Kidney epithelial cell (primary cell): Measurements from ENCODE around the gene SCG5. TPM values are rescaled to one million over a fixed set of nuclear protein-coding genes. Genes with fewer than 3 reads are reported as not detected.
"Not testable (repeated sequence)": the region's sequence is repeated elsewhere in the genome, so short reads cannot be mapped to it uniquely, and the experiment has no call there.

Source experiments
- DNase-seq: peaks from one replicate; pipeline ENCODE4 v3.0.0-alpha.2; 2010; ENCODE audit warnings: low read depth
- H3K27me3 ChIP-seq: 2 replicates; pipeline ENCODE4 v1.6.0; 2011; ENCODE audit warnings: low read length; ENCODE audit not compliant: control insufficient read depth, insufficient read depth
- H3K36me3 ChIP-seq: 2 replicates; pipeline ENCODE4 v1.5.1; 2011; ENCODE audit warnings: low read length; ENCODE audit not compliant: control insufficient read depth, insufficient read depth
- H3K4me3 ChIP-seq: 2 replicates; pipeline ENCODE4 v1.5.1; 2011; ENCODE audit warnings: low read depth, mild to moderate bottlenecking, control low read depth, low read length
- total RNA-seq: library from RNA; depleted of rRNA; stranded (reverse); fragments of >200 nt; gene quantifications from 2 replicates; pipeline ENCODE4 v1.2.3, GENCODE V29; 2015
- TF ChIP-seq, protein P1 (sequence below): IDR thresholded peaks from 2 replicates; pipeline ENCODE4 v1.5.1; 2011; ENCODE audit warnings: mild to moderate bottlenecking, moderate library complexity, low read length, control low read depth, inconsistent platforms; ENCODE audit not compliant: insufficient read depth, poor library complexity, severe bottlenecking

The SCG5 gene, protein sequence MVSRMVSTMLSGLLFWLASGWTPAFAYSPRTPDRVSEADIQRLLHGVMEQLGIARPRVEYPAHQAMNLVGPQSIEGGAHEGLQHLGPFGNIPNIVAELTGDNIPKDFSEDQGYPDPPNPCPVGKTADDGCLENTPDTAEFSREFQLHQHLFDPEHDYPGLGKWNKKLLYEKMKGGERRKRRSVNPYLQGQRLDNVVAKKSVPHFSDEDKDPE
- 42.5 and 59.1 TPM in 2 replicates for total RNA-seq

DNA sequence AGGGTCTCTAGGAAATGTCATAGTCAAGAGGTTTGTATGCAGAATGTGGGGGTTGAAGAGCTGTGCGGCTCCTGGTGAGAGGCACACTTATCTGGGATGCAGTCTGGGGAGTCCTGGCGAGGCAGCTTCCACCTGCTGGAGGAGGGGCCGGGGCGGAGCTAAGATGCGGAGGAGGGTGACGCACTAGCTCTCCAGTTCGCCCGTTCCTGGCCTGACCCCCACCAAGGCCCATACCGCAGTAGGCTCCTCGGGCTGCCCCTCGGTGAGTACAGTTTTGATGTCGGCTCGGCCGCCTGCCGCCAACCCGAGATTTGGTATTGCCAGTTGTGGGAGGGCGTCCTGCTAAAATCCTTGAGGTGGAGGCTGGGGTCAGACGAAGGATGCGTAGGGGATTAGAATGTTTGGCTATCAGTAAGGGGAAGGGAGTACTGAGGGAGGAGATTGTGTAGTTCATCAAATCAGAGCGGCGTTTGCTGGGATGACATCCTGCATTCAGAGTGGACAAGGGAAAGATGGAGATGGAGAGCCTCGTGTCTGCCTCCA, at the start of gene SCG5:
Gene SCG5 (plus strand): TSS at position 194 of the 543 bp plus-strand sequence. CDS start 1,883 bp downstream, outside the sequence.
- no peaks in the 10 kb centered on the region for H3K36me3 ChIP-seq
- no peak for DNase-seq
- no peaks in the 10 kb centered on the region for H3K27me3 ChIP-seq
- peak within 1 kb of the TSS; percentile 26 for H3K4me3 ChIP-seq
- TF ChIP-seq, protein P1, sequence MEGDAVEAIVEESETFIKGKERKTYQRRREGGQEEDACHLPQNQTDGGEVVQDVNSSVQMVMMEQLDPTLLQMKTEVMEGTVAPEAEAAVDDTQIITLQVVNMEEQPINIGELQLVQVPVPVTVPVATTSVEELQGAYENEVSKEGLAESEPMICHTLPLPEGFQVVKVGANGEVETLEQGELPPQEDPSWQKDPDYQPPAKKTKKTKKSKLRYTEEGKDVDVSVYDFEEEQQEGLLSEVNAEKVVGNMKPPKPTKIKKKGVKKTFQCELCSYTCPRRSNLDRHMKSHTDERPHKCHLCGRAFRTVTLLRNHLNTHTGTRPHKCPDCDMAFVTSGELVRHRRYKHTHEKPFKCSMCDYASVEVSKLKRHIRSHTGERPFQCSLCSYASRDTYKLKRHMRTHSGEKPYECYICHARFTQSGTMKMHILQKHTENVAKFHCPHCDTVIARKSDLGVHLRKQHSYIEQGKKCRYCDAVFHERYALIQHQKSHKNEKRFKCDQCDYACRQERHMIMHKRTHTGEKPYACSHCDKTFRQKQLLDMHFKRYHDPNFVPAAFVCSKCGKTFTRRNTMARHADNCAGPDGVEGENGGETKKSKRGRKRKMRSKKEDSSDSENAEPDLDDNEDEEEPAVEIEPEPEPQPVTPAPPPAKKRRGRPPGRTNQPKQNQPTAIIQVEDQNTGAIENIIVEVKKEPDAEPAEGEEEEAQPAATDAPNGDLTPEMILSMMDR: no peak

DNA sequence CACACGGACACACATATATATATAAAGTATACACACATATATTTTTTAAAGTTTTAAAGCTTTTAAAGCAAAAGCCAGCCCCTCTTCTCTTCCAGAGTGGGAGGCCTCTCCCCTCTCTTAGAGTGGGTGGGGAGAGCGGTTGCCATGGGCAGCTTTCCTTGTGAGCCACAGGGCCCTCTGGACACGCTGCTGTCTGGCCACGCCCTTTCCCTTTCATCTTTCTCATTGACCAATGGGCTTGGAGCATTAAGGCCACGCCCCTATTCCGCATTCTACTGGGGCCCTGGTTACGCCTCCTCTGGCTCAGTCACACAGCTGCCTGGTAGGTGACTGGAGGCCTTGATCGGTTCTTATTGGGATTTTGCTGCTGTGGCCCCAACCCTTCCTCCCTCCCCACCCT, 48.4 kb upstream of the SCG5 start, which contains the start of gene GOLGA8N:
Gene GOLGA8N (plus strand): TSS at position 306 of the 400 bp plus-strand sequence.
- DNase-seq, H3K4me3 ChIP-seq, H3K36me3 ChIP-seq, H3K27me3 ChIP-seq: not testable (repeated sequence)

DNA sequence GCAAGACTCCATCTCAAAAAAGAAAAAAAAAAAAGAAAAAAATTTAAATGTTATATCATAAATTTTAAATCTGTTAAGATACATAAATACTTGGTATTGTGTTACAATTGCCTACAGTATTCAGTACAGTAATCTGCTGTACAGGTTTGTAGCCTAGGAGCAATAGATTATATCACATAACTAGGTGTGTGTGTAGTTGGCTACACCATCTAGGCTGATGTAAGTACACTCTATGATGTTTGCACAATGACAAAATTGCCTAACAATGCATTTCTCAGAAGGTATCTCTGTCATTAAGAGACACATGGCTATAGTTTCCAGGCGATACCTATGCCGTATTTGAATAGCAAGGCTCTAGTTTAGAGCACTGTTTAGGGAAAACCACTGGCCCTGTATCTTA, 32.0 kb upstream of the SCG5 start:
- H3K27me3 ChIP-seq, H3K4me3 ChIP-seq, DNase-seq, H3K36me3 ChIP-seq: not testable (repeated sequence)

DNA sequence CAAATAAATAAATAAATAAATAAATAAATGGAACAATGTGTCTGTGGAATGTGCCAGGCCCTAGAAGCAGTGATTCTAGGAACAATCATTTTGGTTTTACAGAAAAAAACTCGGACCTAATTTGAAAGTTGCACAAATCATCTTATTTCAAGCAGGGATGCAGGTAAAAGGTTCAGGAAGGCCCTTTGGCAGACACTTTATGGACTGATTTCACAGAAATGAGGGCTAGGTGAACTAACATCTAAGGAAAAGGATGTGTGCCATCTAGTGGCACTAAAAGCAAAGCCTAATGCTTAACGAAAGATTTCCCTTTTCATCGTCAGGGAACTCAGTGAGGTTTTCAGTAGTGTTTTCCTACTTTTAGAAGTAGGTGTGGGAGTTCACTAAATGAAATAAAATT, 30.8 kb upstream of the SCG5 start:
- H3K36me3 ChIP-seq, H3K4me3 ChIP-seq, DNase-seq, H3K27me3 ChIP-seq: not testable (repeated sequence)
- TF ChIP-seq, protein P1: peak; percentile 10

DNA sequence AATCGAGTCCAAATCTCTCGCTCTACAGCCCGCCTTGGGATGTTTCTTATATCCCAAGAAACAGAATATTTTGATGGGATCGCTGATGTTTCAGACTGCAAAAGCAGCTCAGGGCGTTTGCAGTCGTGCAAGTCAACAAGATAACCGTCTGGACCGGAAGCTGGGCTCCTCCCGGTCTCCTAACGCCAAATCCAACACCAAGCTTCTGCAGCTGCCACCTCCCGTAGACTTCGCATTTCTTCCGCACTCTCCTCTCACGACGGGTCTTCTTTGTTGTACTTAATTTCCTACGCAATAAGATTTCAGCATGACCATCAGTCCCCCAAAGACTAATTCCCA, 26.8 kb upstream of the SCG5 start:
- peak overlapping the region; percentile 73 for H3K4me3 ChIP-seq
- not testable (repeated sequence) for H3K27me3 ChIP-seq, H3K36me3 ChIP-seq, DNase-seq

DNA sequence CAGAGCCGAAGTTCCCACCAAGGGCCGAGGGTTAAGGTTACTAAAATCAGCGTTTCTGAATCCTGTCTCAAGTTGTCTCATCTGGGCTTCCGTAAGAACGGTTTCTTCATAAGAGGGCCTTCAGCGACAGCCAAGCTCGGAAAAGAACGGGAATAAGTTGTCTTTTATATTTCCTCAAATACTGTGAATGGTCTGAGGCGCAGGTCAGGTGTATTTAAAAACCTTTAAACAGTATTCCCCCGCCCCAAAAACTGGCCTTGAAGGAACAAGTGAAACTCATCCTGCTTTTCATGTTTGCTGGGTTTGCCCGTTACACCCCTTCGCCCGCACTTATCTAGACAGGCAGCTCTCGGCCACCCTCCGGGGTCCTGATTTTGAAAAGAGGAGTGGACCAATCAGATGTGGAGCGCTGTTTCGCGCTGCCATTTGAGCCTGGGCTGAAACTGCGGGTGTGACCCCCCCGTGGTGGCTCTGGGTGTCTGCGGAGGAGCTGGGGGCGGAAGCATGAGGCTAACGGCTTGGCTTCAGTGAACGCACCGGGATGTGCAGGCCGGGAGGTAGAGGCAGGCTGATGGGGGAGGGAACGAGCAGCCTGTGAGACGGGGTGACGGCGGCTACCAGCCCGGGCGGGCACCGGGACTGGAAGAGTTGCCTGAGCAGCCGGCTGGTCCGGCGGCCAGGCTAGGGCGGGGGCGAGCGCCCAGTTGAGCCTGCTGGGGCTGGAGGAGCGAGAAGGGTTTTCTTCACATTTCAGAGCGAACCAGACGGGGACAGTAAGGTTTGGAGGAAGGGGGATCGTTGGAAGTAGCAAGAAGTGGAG, 26.2 kb upstream of the SCG5 start, which contains the start of gene ARHGAP11A:
Gene ARHGAP11A (plus strand): TSS at position 454 of the 820 bp plus-strand sequence. CDS start 708 bp downstream, outside the sequence.
- not testable (repeated sequence) for H3K36me3 ChIP-seq, H3K27me3 ChIP-seq
- H3K4me3 ChIP-seq: peak within 1 kb of the TSS; percentile 73
- DNase-seq: peak; percentile 49

DNA sequence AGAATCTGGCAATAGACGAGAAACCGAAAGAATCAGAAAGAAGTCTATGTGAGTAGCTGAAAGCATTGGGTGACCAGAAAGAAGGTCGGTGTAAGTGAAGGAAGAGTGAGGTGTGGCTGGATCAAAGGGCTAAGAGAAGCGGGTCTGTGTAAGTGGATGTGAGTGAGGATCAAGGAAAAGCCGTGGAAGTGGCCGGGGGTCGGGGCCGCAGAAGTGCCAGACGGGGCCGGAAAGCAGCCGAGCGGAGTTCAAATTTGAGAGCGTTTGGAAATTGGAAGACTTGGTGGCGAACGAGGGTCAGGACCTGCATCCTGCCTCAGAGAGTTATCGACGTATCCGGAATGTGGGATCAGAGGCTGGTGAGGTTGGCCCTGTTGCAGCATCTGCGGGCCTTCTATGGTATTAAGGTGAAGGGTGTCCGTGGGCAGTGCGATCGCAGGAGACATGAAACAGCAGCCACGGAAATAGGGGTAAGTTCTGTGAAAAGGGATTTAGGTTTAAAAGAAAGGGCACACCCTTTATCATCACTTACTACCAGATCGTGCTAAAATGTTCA, 25.6 kb upstream of the SCG5 start:
- H3K36me3 ChIP-seq, H3K27me3 ChIP-seq, DNase-seq: not testable (repeated sequence)
- peak overlapping the region; percentile 73 for H3K4me3 ChIP-seq

DNA sequence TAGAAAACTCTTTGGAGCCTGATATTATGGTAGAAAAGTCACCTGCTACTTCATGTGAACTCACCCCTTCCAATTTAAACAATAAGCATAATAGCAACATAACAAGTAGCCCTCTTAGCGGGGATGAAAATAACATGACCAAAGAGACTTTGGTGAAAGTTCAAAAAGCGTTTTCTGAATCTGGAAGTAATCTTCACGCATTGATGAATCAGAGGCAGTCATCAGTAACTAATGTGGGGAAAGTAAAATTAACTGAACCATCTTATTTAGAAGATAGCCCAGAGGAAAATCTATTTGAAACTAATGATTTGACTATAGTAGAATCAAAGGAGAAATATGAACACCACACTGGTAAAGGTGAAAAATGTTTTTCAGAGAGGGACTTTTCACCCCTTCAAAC, 5.1 kb upstream of the SCG5 start:
- H3K27me3 ChIP-seq: no peaks in the 10 kb centered on the region
- TF ChIP-seq, protein P1: no peak
- H3K36me3 ChIP-seq: peaks cover 2% of the 10 kb centered on the region
- no peak for DNase-seq
- no peak overlapping the region for H3K4me3 ChIP-seq
